KMS-11 (cell line): ENCODE data around the gene LSM3.

Experiments
- H2AFZ ChIP-seq: fragments of 200-600 bp; sonication (generic); 2 replicates; pipeline ENCODE4 v1.6.1; 2016; ENCODE audit warnings: antibody characterized with exemption, mixed run types, low read depth
- H3K27ac ChIP-seq: fragments of 200-600 bp; sonication (generic); 2 replicates; pipeline ENCODE4 v1.6.1; 2016; ENCODE audit warnings: mild to moderate bottlenecking, mixed run types
- H3K27me3 ChIP-seq: fragments of 200-600 bp; sonication (generic); 2 replicates; pipeline ENCODE4 v1.6.1; 2017; ENCODE audit warnings: mild to moderate bottlenecking, low read depth, mixed run types, moderate library complexity; ENCODE audit not compliant: insufficient read depth
- H3K36me3 ChIP-seq: fragments of 200-600 bp; sonication (generic); 2 replicates; pipeline ENCODE4 v1.6.1; 2017; ENCODE audit warnings: mild to moderate bottlenecking, mixed run types; ENCODE audit not compliant: insufficient read depth
- H3K4me1 ChIP-seq: fragments of 200-600 bp; sonication (generic); 2 replicates; pipeline ENCODE4 v1.6.1; 2016; ENCODE audit warnings: mild to moderate bottlenecking, low read depth, mixed run types; ENCODE audit not compliant: poor library complexity, severe bottlenecking
- H3K4me2 ChIP-seq: fragments of 200-600 bp; sonication (generic); 2 replicates; pipeline ENCODE4 v1.7.0; 2016; ENCODE audit warnings: mild to moderate bottlenecking, mixed run types
- H3K4me3 ChIP-seq: fragments of 200-600 bp; sonication (generic); IDR thresholded peaks from 2 replicates; pipeline ENCODE4 v1.6.1; 2017; ENCODE audit warnings: low read depth, low read length, mixed read lengths; ENCODE audit not compliant: insufficient read depth
- H3K79me2 ChIP-seq: fragments of 200-600 bp; sonication (generic); 2 replicates; pipeline ENCODE4 v1.6.1; 2016; ENCODE audit warnings: low read depth, mixed run types; ENCODE audit not compliant: insufficient read depth
- H3K9ac ChIP-seq: fragments of 200-600 bp; sonication (generic); 2 replicates; pipeline ENCODE4 v1.6.1; 2016; ENCODE audit warnings: mild to moderate bottlenecking, mixed run types
- H4K20me1 ChIP-seq: fragments of 200-600 bp; sonication (generic); 2 replicates; pipeline ENCODE4 v1.6.1; 2016; ENCODE audit warnings: mild to moderate bottlenecking, mixed run types; ENCODE audit not compliant: insufficient read depth
- CTCF ChIP-seq: fragments of 200-600 bp; sonication (generic); conservative IDR thresholded peaks from 2 replicates; pipeline ENCODE4 v1.6.1; 2017; ENCODE audit warnings: low read depth, mild to moderate bottlenecking, antibody characterized with exemption, low read length, moderate library complexity, mixed read lengths

Gene LSM3

GRCh38 chr3:14218355-14218754 is 39.7 kb downstream of the LSM3 start:
- no peaks in the 10 kb centered on the region for H3K4me1 ChIP-seq
- H3K79me2 ChIP-seq = no peaks in the 10 kb centered on the region
- no peaks in the 10 kb centered on the region for H4K20me1 ChIP-seq
- no peak overlapping the region for H3K9ac ChIP-seq
- TF ChIP-seq CTCF = no peak
- H3K4me2 ChIP-seq = no peak overlapping the region
- H2AFZ ChIP-seq = no peak overlapping the region
- no peaks in the 10 kb centered on the region for H3K27me3 ChIP-seq
- H3K4me3 ChIP-seq = no peak overlapping the region
- H3K27ac ChIP-seq = no peak overlapping the region
- H3K36me3 ChIP-seq = no peaks in the 10 kb centered on the region

- Histone ChIP-seq H3K27ac (no peak overlapping the region), H3K4me1 (no peaks in the 10 kb centered on the region), H3K36me3 (no peaks in the 10 kb centered on the region), H2AFZ (no peak overlapping the region), H3K79me2 (no peaks in the 10 kb centered on the region), H4K20me1 (no peaks in the 10 kb centered on the region), H3K9ac (no peak overlapping the region), H3K4me2 (no peak overlapping the region), H3K4me3 (no peak overlapping the region), H3K27me3 (no peaks in the 10 kb centered on the region)
- TF ChIP-seq CTCF = no peak
Measured at GRCh38 chr3:14220933-14221332, 42.3 kb downstream of the LSM3 start.

- TF ChIP-seq CTCF = no peak
- Histone ChIP-seq H3K27ac (no peak overlapping the region), H3K9ac (no peak overlapping the region)
Measured at GRCh38 chr3:14221902-14222301, 43.3 kb downstream of the LSM3 start.

GRCh38 chr3:14222457-14222856 is 43.8 kb downstream of the LSM3 start:
- no peak overlapping the region for H3K27ac ChIP-seq
- H3K4me3 ChIP-seq = no peak overlapping the region
- H3K4me2 ChIP-seq = no peak overlapping the region
- H3K9ac ChIP-seq = no peak overlapping the region
- no peaks in the 10 kb centered on the region for H3K27me3 ChIP-seq
- no peak for TF ChIP-seq CTCF
- no peak overlapping the region for H2AFZ ChIP-seq
- no peaks in the 10 kb centered on the region for H4K20me1 ChIP-seq
- H3K36me3 ChIP-seq = no peaks in the 10 kb centered on the region
- no peaks in the 10 kb centered on the region for H3K79me2 ChIP-seq
- H3K4me1 ChIP-seq = no peaks in the 10 kb centered on the region

More at GRCh38 chr3:14221902-14222301, 43.3 kb downstream of the LSM3 start:
- Histone ChIP-seq H3K4me3 (no peak overlapping the region), H4K20me1 (no peaks in the 10 kb centered on the region), H3K27me3 (no peaks in the 10 kb centered on the region), H3K4me2 (no peak overlapping the region), H3K36me3 (no peaks in the 10 kb centered on the region), H3K79me2 (no peaks in the 10 kb centered on the region), H2AFZ (no peak overlapping the region), H3K4me1 (no peaks in the 10 kb centered on the region)
